T-helper 17 cell (primary cell): ENCODE data around the gene GFRA4. TPM values are rescaled to one million over a fixed set of nuclear protein-coding genes. Genes with fewer than 3 reads are reported as not detected.

Experiments
- ATAC-seq: fragments of 150-1000 bp; cut with Tn5 transposase; 2 replicates; pipeline ENCODE4 v1.10.0; 2021; ENCODE audit warnings: mild to moderate bottlenecking, moderate library complexity
- DNase-seq, 3 donors: peaks; one replicate each; pipeline versions ENCODE4 v3.0.0 to v3.0.0-alpha.2; 2020 to 2021
- H3K9me3 ChIP-seq: one replicate; pipeline ENCODE4 v1.7.0; 2013; ENCODE audit warnings: low read length, mild to moderate bottlenecking; ENCODE audit not compliant: control insufficient read depth, poor library complexity, severe bottlenecking
- H3K27ac Mint-ChIP-seq: one replicate; pipeline ENCODE4 v1.8.0; 2022; ENCODE audit warnings: mild to moderate bottlenecking, moderate library complexity, mixed read lengths
- H3K27me3 Mint-ChIP-seq: one replicate; pipeline ENCODE4 v1.8.0; 2022; ENCODE audit warnings: mixed read lengths
- H3K36me3 Mint-ChIP-seq: one replicate; pipeline ENCODE4 v1.8.0; 2022; ENCODE audit warnings: low read depth, mixed read lengths
- H3K4me1 Mint-ChIP-seq: one replicate; pipeline ENCODE4 v1.8.0; 2022; ENCODE audit warnings: mild to moderate bottlenecking, mixed read lengths
- H3K4me3 Mint-ChIP-seq: one replicate; pipeline ENCODE4 v1.8.0; 2022; ENCODE audit warnings: mild to moderate bottlenecking, moderate library complexity, mixed read lengths
- total RNA-seq, 4 donors: library from RNA in 2 of 4; stranded (reverse) in 2 of 4; gene quantifications; one replicate each; pipeline ENCODE4 v1.2.3 and lab custom pipeline; 2022 to 2026

GFRA4 gene
- total RNA-seq, 2 donors from 2014 or later = not detected

DNA sequence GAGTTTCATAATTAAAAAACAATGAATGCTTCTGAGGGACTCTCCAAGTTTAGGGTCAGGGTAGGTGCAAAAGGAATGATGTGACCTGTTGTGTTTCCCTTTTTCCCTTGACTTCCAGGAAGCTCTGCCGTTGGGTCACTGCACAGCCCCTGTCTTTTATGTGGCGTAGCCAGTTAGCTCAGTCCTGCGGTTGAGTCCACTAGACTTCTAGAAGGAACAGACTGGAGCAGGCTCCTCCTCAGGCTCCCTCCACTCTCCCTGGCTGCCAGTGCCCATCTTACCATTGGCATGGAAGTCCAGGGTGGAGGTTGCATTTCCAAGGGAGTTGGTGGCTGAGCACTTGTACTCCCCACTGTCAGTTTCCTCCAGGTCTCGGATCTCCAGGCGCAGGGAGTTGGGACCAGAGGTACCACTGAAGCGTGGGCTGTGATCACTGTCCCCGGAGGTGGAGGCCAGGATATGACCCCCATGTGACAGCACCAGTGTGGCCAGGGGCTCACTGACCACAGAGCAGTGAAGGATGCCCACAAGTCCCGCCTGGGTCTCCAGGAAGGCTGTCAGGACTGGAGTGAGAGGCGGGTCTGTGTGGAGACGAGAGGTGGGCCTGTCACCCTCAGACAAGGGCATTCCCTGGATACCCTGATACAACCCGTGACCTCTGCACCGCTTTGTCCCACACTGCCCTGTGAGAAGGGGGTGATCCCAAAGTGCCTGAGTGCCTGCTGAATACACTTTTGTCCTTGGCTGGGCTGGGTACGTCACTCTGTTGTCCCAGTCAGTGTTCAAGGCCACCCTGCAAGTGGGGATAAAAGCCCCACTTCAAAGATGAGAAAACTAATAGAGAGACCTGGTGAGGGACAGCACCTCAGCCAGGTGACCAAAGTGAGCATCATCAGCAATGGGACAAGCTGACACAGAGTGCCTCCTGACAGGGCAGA is 38.1 kb upstream of the GFRA4 start:
- no peak overlapping the region for H3K27ac Mint-ChIP-seq
- no peaks in the 10 kb centered on the region for H3K4me1 Mint-ChIP-seq
- H3K4me3 Mint-ChIP-seq = no peak overlapping the region
- no peaks in the 10 kb centered on the region for H3K36me3 Mint-ChIP-seq
- H3K27me3 Mint-ChIP-seq = peaks cover 9% of the 10 kb centered on the region
- no peak for DNase-seq
- ATAC-seq = no peak
- peaks cover 1% of the 10 kb centered on the region for H3K9me3 ChIP-seq

DNA sequence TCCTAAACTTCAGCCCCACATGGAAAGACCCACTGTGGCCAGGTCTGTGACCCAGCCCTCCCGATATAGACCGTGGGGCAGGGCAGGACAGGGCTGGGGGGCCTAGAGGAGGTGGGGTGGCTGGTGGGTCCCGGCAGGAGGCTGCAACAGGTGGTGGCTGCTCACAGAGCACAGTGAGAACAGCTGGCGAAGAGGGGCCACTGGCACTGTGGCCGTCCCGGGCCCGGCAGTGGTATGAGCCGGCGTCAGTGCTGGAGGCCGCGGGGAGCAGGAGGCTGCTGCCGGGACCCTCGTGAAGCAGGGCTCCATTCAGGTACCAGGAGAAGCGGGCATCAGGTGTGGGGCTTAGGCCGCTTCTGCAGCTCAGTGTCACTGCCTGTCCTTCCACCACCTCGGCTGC is 35.8 kb upstream of the GFRA4 start:
- Mint-ChIP-seq H3K27me3 (peaks cover 5% of the 10 kb centered on the region), H3K4me1 (no peaks in the 10 kb centered on the region), H3K36me3 (no peaks in the 10 kb centered on the region), H3K4me3 (no peak overlapping the region), H3K27ac (no peak overlapping the region)
- ATAC-seq (no peak), DNase-seq (no peak)
- peaks cover 3% of the 10 kb centered on the region for H3K9me3 ChIP-seq

DNA sequence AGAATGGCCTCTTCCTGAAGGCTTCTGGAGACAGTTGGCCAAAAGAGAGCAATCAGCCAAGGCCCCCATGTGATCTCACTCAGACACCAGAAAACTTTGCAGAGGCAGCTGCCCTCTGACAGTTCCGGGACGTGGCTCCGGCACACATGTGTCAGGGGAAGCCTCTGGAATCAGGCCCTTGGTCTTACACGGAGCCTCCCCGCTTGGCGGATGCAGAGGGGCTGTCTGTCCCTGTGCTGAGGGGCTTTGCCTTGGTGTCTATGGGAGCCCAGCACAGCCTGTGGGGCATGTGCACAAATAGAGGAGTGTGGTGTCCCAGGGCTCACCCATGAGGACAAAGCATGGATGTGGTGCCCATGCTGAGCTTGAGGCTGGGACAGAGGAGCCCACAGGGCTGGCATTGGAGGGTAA is 35.4 kb upstream of the GFRA4 start:
- H3K9me3 ChIP-seq = peaks cover 3% of the 10 kb centered on the region
- Mint-ChIP-seq H3K36me3 (no peaks in the 10 kb centered on the region), H3K27ac (no peak overlapping the region), H3K4me1 (no peaks in the 10 kb centered on the region), H3K4me3 (no peak overlapping the region), H3K27me3 (peaks cover under 1% of the 10 kb centered on the region)
- DNase-seq (no peak), ATAC-seq (no peak)

DNA sequence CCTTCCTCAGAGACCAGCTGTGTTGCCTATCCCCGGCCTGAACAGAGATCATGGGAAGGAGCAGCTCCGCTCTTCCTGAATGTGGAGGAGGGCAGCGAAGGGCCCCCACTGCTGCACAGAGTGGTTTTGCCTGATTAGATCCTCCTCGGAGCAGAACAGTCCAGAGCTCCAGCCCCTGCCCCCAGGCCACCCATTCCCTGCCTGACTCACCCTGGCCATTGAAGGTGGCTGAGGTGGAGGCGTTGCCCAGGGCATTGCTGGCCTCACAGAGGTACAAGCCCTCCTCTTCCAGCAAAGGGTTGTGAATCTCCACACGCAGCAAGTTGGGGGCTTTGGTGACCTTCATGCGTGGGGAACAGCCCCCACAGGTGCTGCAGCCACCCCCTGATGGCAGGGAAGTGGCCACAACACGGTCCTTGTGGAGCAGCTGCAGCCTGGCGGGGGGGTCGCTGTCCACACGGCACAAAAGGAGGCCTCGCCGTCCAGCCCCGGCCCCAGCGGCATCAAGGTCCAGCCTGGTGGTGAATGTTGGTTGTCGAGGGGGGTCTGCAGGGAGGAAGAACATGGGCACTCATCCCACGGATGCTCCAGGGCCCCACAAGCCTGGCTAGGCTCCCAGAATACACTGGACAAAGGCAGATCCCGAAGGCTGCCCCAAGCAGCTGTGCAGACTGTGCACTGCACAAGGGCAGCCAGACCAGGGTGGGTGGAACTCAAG is 34.5 kb upstream of the GFRA4 start:
- no peak overlapping the region for H3K27ac Mint-ChIP-seq
- no peak overlapping the region for H3K4me3 Mint-ChIP-seq
- H3K9me3 ChIP-seq = peaks cover 3% of the 10 kb centered on the region
- DNase-seq (no peak), ATAC-seq (no peak)
- H3K27me3 Mint-ChIP-seq = no peaks in the 10 kb centered on the region
- H3K4me1 Mint-ChIP-seq = no peaks in the 10 kb centered on the region
- H3K36me3 Mint-ChIP-seq = no peaks in the 10 kb centered on the region

DNA sequence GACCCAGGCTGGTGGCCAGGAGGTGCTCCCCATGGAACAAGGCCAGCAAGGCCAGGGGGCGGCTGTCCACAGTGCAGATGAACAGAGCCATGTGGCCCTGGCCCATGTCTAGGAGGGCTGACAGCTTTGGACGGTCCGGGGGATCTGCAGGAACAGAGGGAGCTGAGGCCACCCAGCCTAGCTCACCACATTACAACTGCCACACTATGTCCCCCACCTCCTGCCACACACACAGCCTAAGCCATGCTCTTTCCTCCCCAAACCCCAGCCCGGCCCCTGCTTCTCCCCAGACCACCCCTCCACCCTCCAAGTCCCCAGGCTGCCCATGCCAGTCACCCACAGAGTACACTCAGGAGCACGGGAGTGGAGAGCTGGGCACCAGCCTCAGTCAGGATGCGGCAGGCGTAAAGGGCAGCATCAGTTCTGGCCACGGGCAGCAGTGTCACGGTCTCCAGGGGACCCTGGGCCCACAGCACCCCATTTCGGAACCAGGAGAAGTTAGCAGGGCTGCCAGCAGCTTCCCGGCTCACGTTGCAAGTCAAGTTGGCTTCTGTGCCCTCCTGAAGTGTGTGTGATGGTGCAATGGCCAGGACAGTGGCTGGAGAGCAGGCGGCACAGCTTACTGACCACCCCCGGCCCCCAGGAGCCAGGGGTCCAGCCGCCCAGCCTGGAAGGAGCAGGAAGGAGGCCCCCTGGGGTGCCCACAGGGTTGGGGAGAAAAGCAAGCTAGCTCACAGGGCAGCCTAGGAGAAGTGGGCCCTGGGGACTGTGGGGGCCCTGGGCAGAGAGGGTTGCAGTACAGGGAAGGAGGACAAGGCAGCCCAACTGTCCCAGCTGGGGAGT is 33.8 kb upstream of the GFRA4 start:
- H3K4me1 Mint-ChIP-seq = no peaks in the 10 kb centered on the region
- no peak overlapping the region for H3K27ac Mint-ChIP-seq
- no peaks in the 10 kb centered on the region for H3K27me3 Mint-ChIP-seq
- peaks cover 3% of the 10 kb centered on the region for H3K9me3 ChIP-seq
- DNase-seq = no peak
- ATAC-seq = no peak
- no peaks in the 10 kb centered on the region for H3K36me3 Mint-ChIP-seq
- H3K4me3 Mint-ChIP-seq = no peak overlapping the region

DNA sequence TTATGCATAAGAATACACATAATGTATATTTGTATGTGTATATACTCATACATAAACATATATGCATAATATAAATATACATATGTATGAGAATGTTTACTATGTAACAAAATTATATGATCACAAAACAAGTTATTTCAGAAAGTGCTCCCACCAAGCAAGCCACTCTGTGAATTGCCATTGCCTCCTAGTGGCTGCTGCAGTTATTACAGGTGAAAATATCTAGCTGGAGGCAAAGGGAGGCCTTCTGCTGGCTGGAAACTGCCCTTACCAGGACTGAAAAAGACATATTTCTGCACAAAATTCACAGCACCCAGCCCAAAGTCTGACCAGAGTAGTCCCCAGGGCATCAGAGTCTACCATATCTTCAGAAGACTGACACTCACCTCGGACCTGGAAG is 33.0 kb upstream of the GFRA4 start:
- H3K4me3 Mint-ChIP-seq = no peak overlapping the region
- no peak for ATAC-seq

DNA sequence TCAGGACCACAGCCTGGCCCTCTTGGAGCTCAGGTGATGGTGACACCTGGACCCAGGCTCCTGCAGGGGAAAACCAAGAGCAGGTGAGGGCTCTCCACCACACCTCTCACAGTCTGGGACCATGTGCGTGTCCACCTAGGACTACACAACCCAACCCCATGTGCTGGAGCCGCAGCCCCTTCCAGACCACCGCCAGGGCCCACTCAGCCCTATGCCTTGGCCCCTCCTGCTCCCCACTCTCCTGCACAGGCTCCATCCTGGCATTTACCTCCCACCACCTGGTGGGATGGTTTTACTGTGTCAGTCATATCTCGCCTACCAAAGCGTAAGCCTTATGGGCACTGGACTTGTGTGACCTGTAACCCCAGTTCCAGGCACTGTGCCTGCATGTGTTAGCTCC is 31.7 kb upstream of the GFRA4 start:
- DNase-seq (no peak), ATAC-seq (no peak)
- H3K4me1 Mint-ChIP-seq = no peaks in the 10 kb centered on the region
- H3K27ac Mint-ChIP-seq = no peak overlapping the region
- no peaks in the 10 kb centered on the region for H3K36me3 Mint-ChIP-seq
- H3K27me3 Mint-ChIP-seq = no peaks in the 10 kb centered on the region
- H3K4me3 Mint-ChIP-seq = no peak overlapping the region
- peaks cover 3% of the 10 kb centered on the region for H3K9me3 ChIP-seq

More for the DNA sequence above, 33.0 kb upstream of the GFRA4 start:
- H3K9me3 ChIP-seq = peaks cover 3% of the 10 kb centered on the region
- Mint-ChIP-seq H3K4me1 (no peaks in the 10 kb centered on the region), H3K27ac (no peak overlapping the region), H3K27me3 (no peaks in the 10 kb centered on the region), H3K36me3 (no peaks in the 10 kb centered on the region)
- no peak for DNase-seq

DNA sequence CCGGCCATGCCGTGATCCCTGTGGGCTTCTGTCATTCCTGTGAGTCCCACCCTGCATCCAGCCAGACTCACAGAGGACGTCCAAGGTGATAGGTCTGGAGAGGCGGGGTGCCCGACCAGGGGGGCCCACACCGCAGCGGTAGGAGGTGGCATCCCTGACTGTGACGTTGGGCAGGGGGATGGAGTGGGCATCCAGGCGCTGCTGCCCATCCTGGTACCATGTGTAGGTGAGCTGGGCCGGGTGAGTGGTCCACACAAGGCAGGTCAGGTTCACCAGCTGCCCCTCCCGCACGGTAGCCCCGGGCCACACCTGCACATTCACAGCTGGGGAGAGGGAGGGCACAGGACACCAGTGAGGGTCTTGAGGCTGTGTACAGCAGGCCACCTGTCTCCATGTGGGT is 30.2 kb upstream of the GFRA4 start:
- ATAC-seq (no peak), DNase-seq (no peak)
- Mint-ChIP-seq H3K4me1 (no peaks in the 10 kb centered on the region), H3K27me3 (no peaks in the 10 kb centered on the region), H3K4me3 (no peak overlapping the region), H3K36me3 (no peaks in the 10 kb centered on the region), H3K27ac (no peak overlapping the region)
- H3K9me3 ChIP-seq = peaks cover 3% of the 10 kb centered on the region

DNA sequence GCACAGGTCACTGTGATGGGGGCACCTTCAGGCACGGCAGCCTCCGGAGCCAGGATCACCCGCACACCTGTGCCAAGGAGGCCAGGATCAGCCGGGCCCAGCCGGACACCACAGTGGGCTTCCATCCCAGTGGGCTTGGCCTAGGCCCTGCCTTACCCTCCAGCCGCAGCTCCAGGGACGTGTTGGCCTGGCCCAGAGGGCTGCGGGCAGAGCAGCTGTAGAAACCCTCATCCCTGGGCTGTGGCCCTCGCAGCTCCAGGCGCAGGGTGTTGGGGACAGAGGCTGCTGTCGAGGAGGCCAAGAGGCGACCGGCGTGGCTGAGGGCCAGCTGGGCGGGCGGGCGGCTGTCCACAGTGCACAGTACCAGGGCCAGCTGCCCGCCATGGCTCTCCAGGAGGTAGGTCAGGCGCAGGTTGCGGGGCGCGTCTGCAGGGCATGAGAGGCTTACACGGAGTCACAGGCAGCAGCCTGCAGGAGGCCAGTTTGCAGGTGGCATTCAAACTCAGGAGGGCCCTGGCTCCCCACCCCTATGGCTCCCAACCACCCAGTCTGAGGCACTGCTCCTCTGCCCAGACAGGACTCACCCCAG is 29.6 kb upstream of the GFRA4 start:
- Mint-ChIP-seq H3K36me3 (peaks cover 1% of the 10 kb centered on the region), H3K4me1 (no peaks in the 10 kb centered on the region), H3K27ac (no peak overlapping the region), H3K4me3 (no peak overlapping the region), H3K27me3 (peaks cover 4% of the 10 kb centered on the region)
- no peak for ATAC-seq
- peaks cover 3% of the 10 kb centered on the region for H3K9me3 ChIP-seq
- DNase-seq = no peak

DNA sequence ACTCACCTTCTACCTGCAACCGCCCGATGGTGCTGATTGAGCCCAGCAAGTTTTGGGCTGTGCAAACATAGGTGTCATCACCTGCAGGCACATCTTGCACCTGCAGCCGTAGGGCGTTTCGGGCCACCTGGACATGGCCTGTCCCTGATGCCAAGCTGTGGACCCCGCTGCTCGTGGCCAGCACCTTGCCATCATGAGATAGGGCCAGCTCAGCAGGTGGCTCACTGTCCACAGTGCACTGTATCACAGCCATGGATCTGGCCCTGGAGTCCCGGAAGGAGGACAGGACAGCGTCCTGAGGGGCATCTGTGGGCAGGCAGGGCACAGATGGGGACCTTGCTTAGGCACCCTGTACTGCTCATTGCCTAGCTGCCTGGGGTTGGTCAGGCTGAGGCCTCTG is 28.7 kb upstream of the GFRA4 start:
- H3K4me3 Mint-ChIP-seq = no peak overlapping the region
- no peak for ATAC-seq

DNA sequence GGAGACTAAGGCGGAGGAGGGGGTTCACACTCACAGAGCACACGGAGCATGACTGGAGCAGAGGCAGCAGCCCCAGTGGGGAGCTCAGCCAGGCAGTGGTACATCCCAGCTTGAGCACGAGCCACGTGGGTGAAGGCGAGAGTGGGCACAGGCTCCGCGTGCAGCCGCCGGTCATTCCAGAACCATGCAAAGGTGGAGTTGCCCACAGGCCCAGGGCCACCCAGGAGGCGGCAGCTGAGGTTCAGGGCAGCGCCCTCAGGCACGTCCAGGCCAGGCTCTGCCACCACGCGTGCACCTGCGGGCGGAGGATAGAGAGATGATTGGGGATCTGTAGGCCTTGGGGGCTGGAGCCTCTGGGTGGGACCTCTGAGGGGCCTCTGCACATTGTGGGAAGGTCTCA is 28.1 kb upstream of the GFRA4 start:
- Mint-ChIP-seq H3K27ac (no peak overlapping the region), H3K27me3 (peaks cover 19% of the 10 kb centered on the region), H3K4me1 (no peaks in the 10 kb centered on the region), H3K4me3 (no peak overlapping the region), H3K36me3 (peaks cover 2% of the 10 kb centered on the region)
- DNase-seq (no peak), ATAC-seq (no peak)
- peaks cover 2% of the 10 kb centered on the region for H3K9me3 ChIP-seq

More for the DNA sequence above, 28.7 kb upstream of the GFRA4 start:
- no peak for DNase-seq
- H3K4me1 Mint-ChIP-seq = no peaks in the 10 kb centered on the region
- H3K36me3 Mint-ChIP-seq = peaks cover 2% of the 10 kb centered on the region
- peaks cover 3% of the 10 kb centered on the region for H3K9me3 ChIP-seq
- H3K27ac Mint-ChIP-seq = no peak overlapping the region
- peaks cover 13% of the 10 kb centered on the region for H3K27me3 Mint-ChIP-seq

DNA sequence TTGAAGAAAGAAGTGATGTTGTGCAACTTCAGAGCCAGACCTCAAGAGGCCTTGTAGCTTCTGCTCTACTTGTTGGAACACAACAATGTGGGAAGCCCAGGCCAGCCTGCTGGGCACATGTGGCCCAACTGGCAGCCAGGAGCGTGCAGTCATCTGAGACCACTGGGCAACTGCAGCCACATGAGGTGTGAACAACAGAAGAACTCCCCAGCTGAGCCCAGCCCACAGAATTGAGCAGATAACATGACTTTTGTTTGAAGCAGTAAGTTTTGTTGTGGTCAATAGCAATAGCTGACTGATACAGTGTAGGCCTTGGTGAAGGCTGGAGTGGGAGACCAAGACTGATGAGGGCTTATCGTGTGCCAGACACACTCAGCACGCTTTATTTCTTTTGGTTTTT is 27.2 kb upstream of the GFRA4 start:
- Mint-ChIP-seq H3K36me3 (peaks cover 2% of the 10 kb centered on the region), H3K27ac (no peak overlapping the region), H3K27me3 (peaks cover 27% of the 10 kb centered on the region), H3K4me3 (no peak overlapping the region), H3K4me1 (no peaks in the 10 kb centered on the region)
- DNase-seq (no peak), ATAC-seq (no peak)
- H3K9me3 ChIP-seq = no peaks in the 10 kb centered on the region

DNA sequence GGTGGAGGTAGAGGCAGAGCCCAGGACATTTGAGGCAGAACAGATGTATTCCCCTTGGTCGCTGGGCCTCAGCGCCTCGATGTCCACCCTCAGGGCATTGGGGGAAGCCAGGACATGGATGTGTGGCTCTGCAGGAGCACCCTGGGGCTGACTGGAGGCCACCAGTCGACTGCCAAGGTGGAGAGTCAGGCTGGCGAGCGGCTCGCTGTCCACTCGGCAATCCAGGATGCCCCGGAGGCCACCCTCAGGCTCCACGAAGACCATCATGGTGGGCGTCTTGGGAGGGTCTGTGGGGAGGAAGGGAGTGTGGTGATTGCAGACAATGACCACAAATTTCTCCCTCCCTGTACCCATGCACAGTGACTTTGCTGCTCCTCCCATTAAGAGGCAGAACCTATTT is 26.8 kb upstream of the GFRA4 start:
- Mint-ChIP-seq H3K4me3 (no peak overlapping the region), H3K4me1 (no peaks in the 10 kb centered on the region), H3K27ac (no peak overlapping the region), H3K27me3 (peaks cover 32% of the 10 kb centered on the region), H3K36me3 (peaks cover 2% of the 10 kb centered on the region)
- no peaks in the 10 kb centered on the region for H3K9me3 ChIP-seq
- ATAC-seq = no peak
- no peak for DNase-seq
